Measurements from ENCODE around the gene MITF. TPM values are rescaled to one million over a fixed set of nuclear protein-coding genes. Genes with fewer than 3 reads are reported as not detected.

MITF gene
- total RNA-seq, 1 donor from 2014 or later = 26.5 TPM

DNA sequence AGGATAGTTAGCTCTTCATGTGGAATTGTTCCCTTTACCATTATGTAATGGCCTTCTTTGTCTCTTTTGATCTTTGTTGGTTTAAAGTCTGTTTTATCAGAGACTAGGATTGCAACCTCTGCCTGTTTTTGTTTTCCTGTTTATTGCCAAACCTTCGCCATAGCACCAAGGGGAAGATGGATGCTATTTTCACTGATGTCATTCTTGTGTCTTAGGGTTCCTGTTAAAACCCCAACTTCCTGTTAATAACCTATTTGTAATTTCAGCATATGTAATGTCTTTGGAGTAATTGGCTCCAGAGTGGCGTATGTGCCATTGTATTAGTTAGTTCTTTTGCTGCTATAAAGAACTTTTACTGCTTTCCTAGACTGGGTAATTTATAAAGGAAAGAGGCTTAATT is 271.1 kb downstream of the MITF start:
- intact Hi-C loops (cut with DNase I) = no loop called here
- no peak for DNase-seq (ENCODE audit: low spot score)
- ATAC-seq = no peak

DNA sequence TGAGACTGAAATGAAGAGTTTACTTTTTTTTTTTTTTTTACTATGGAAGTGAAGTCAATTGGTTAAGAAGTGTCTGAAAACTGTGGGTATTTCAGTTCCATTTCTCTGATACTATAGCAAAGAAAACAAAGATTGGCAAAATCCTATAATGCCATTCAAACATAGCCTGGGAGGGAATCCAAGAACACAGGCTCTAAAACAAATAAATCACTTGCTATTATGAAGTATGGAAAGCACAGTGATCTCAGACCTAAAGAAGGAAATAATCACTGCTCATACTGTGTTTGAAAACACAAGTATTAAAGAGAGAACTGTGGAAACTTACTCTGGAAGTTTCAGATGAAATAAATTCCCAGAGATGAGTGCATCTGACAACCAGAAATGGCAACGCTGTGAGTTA is 272.3 kb downstream of the MITF start:
- intact Hi-C loops (cut with DNase I) = no loop called here
- ATAC-seq (no peak), DNase-seq (ENCODE audit: low spot score) (no peak)

Measured in sciatic nerve (tissue), 2 donors.